CD4-positive, CD25-positive, alpha-beta regulatory T cell (primary cell): ENCODE results near the gene SPATA12. TPM values are rescaled to one million over a fixed set of nuclear protein-coding genes. Genes with fewer than 3 reads are reported as not detected.

Experiments
- ATAC-seq, 2 donors: fragments of 150-1000 bp; cut with Tn5 transposase; one replicate each; pipeline ENCODE4 v1.10.0; 2021; ENCODE audit warnings: low read depth in 2 of 2, moderate number of reproducible peaks in 2 of 2, moderate library complexity in 1 of 2
- DNase-seq, 3 donors: peaks; one replicate each; pipeline versions ENCODE4 v3.0.0 to v3.0.0-alpha.2; 2012 to 2022; ENCODE audit warnings: mixed read lengths in 1 of 3
- H3K27ac ChIP-seq: one replicate; pipeline ENCODE4 v1.7.0; 2013; ENCODE audit warnings: mild to moderate bottlenecking, low read length; ENCODE audit not compliant: insufficient read depth, poor library complexity, severe bottlenecking
- H3K27me3 ChIP-seq: one replicate; pipeline ENCODE4 v1.7.0; 2013; ENCODE audit warnings: low read length; ENCODE audit not compliant: control insufficient read depth, insufficient read depth
- H3K36me3 ChIP-seq: one replicate; pipeline ENCODE4 v1.7.0; 2013; ENCODE audit warnings: mild to moderate bottlenecking, low read length, moderate library complexity; ENCODE audit not compliant: control insufficient read depth, insufficient read depth
- H3K4me1 ChIP-seq: 2 replicates; pipeline ENCODE4 v1.7.0; 2013; ENCODE audit warnings: mild to moderate bottlenecking, low read length; ENCODE audit not compliant: insufficient read depth, control insufficient read depth, poor library complexity, severe bottlenecking
- H3K4me3 ChIP-seq: one replicate; pipeline ENCODE4 v1.7.0; 2013; ENCODE audit warnings: low read depth, mild to moderate bottlenecking, low read length, moderate library complexity
- H3K9me3 ChIP-seq, 2 experiments: 1 replicate in 1 of 2; 2 replicates in 1 of 2; pipeline ENCODE4 v1.7.0; 2013; ENCODE audit warnings: low read length in 2 of 2, mild to moderate bottlenecking in 1 of 2, moderate library complexity in 1 of 2; ENCODE audit not compliant: control insufficient read depth in 2 of 2
- H3K27ac Mint-ChIP-seq, 3 donors: one replicate each; pipeline ENCODE4 v1.8.0; 2020 to 2022; ENCODE audit warnings: mild to moderate bottlenecking in 3 of 3, mixed read lengths in 3 of 3, moderate library complexity in 2 of 3
- H3K27me3 Mint-ChIP-seq: one replicate; pipeline ENCODE4 v1.8.0; 2022; ENCODE audit warnings: mild to moderate bottlenecking, mixed read lengths
- H3K36me3 Mint-ChIP-seq: one replicate; pipeline ENCODE4 v1.8.0; 2020; ENCODE audit warnings: mixed read lengths
- H3K4me1 Mint-ChIP-seq, 4 donors: one replicate each; pipeline ENCODE4 v1.8.0; 2020 to 2022; ENCODE audit warnings: mixed read lengths in 4 of 4, mild to moderate bottlenecking in 1 of 4
- H3K4me3 Mint-ChIP-seq, 4 donors: one replicate each; pipeline ENCODE4 v1.8.0; 2020 to 2022; ENCODE audit warnings: mild to moderate bottlenecking in 4 of 4, mixed read lengths in 4 of 4, moderate library complexity in 3 of 4
- H3K9me3 Mint-ChIP-seq, 7 donors: one replicate each; pipeline ENCODE4 v1.8.0; 2020 to 2022; ENCODE audit warnings: mixed read lengths in 7 of 7, mild to moderate bottlenecking in 3 of 7, moderate library complexity in 2 of 7
- polyA plus RNA-seq, 4 donors: library from polyadenylated mRNA; unstranded; fragments of 300-500 nt; fragmentation: Illumina TruSeq; gene quantifications; one replicate each; pipeline ENCODE4 v1.2.3, GENCODE V29; 2021
- total RNA-seq: library from RNA; stranded (reverse); gene quantifications from one replicate; pipeline ENCODE4 v1.2.3, GENCODE V29; 2022

SPATA12 gene
- total and polyA plus RNA-seq, 5 donors from 2014 or later: not detected

GRCh38 chr3:57120040-57120439 is 59.6 kb downstream of the SPATA12 start:
- Histone ChIP-seq H3K9me3 (no peaks in the 10 kb centered on the region), H3K4me3 (no peak overlapping the region), H3K4me1 (no peaks in the 10 kb centered on the region), H3K27me3 (peaks cover 3% of the 10 kb centered on the region), H3K36me3 (no peaks in the 10 kb centered on the region), H3K27ac (no peak overlapping the region)
- Mint-ChIP-seq H3K4me3 (no peak overlapping the region), H3K9me3 (no peaks in the 10 kb centered on the region), H3K27ac (no peak overlapping the region), H3K36me3 (no peaks in the 10 kb centered on the region), H3K27me3 (peaks cover 16% of the 10 kb centered on the region), H3K4me1 (no peaks in the 10 kb centered on the region)
- DNase-seq (no peak), ATAC-seq (no peak)

DNA sequence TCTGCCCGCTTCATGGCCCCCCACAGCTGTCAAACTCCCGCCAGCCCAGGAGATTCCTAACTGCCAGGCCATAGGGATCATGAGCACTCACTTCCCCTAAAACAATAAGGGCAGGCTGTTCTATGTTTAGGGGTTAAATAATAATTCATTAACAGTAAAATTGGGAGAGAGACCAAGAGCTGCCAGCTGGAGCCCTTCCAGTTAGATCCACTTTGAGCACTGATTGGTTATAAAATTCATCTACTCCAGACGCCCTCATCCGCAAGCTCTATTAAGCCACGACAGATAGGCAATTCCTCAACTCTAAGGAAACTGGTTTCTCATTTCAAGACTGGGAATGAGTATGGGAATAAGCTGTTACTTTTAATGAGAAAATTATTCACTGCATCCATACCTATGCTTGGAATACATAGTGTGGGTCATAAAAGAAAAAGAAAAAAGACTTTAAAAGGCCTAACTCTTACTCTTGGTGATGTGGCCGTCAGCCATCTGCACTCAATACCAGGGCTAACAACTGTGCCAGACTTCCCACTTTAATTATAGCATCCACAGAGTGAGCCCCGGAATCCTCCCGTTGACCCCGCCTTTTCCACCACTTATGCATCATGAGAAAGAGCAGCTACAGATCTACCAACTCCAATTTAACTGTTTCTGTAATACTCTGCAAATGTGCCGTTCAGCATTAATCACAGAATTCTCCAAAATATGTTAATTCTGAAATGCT is 60.1 kb downstream of the SPATA12 start:
- Histone ChIP-seq H3K27me3 (peaks cover 3% of the 10 kb centered on the region), H3K4me3 (no peak overlapping the region), H3K4me1 (no peaks in the 10 kb centered on the region), H3K9me3 (no peaks in the 10 kb centered on the region), H3K27ac (no peak overlapping the region), H3K36me3 (no peaks in the 10 kb centered on the region)
- no peaks in the 10 kb centered on the region for H3K36me3 Mint-ChIP-seq
- H3K4me3 Mint-ChIP-seq: no peak overlapping the region
- no peaks in the 10 kb centered on the region for H3K4me1 Mint-ChIP-seq
- H3K27me3 Mint-ChIP-seq: peaks cover 15% of the 10 kb centered on the region
- no peak overlapping the region for H3K27ac Mint-ChIP-seq
- DNase-seq (no peak), ATAC-seq (no peak)
- H3K9me3 Mint-ChIP-seq: no peaks in the 10 kb centered on the region

Other genes starting within 250 kb of the SPATA12 start
- gene IL17RD, start 104.7 kb downstream of the SPATA12 start, total RNA-seq: not detected
- gene IL17RD, start 104.7 kb downstream of the SPATA12 start, polyA plus RNA-seq: not detected
- gene HESX1, start 139.3 kb downstream of the SPATA12 start, total RNA-seq: not detected
- gene HESX1, start 139.3 kb downstream of the SPATA12 start, polyA plus RNA-seq: under 1 TPM in 1 of 4 donors, not detected in 3; 0.78 TPM
- gene APPL1, start 167.1 kb downstream of the SPATA12 start, total RNA-seq: 18.4 TPM
- gene APPL1, start 167.1 kb downstream of the SPATA12 start, polyA plus RNA-seq: 10 to 100 TPM; 31.2 to 39.5 (median 35.6) TPM
- gene ASB14, start 232.0 kb downstream of the SPATA12 start, total RNA-seq: not detected
- under 1 TPM; 0.20 to 0.65 (median 0.27) TPM for gene ASB14, start 232.0 kb downstream of the SPATA12 start, polyA plus RNA-seq